GM12891 (cell line): ENCODE results near the gene ABHD8.

Experiments used
- POLR2A ChIP-seq: IDR thresholded peaks from 2 replicates; pipeline ENCODE4 v1.6.1; 2011; ENCODE audit warnings: low read depth, low read length, control low read depth
- POLR2AphosphoS5 ChIP-seq: IDR thresholded peaks from 2 replicates; pipeline ENCODE4 v1.6.1; 2011; ENCODE audit warnings: low read depth, low read length, control low read depth
- TAF1 ChIP-seq: IDR thresholded peaks from 2 replicates; pipeline ENCODE4 v1.6.1; 2011; ENCODE audit warnings: low read depth, low read length, control low read depth

GRCh38 chr19:17246681-17247425 lies 56.4 kb downstream of the ABHD8 start:
- TF ChIP-seq POLR2AphosphoS5, result no peak
- no peak for TF ChIP-seq POLR2A
- no peak for TF ChIP-seq TAF1
